Colonic mucosa (tissue), 4 donors: ENCODE data around the gene PLOD1. TPM values are rescaled to one million over a fixed set of nuclear protein-coding genes. Genes with fewer than 3 reads are reported as not detected.
"Not testable (repeated sequence)": the region's sequence is repeated elsewhere in the genome, so short reads cannot be mapped to it uniquely, and the experiment has no call there.

Experiments
- DNase-seq: peaks from one replicate; pipeline ENCODE4 v3.0.0-alpha.2; 2020
- H3K27ac ChIP-seq: fragments of 200-600 bp; one replicate; pipeline ENCODE4 v1.8.0; 2021
- H3K27me3 ChIP-seq: fragments of 200-600 bp; one replicate; pipeline ENCODE4 v1.8.0; 2021
- H3K36me3 ChIP-seq: fragments of 200-600 bp; one replicate; pipeline ENCODE4 v1.8.0; 2021
- H3K4me1 ChIP-seq: fragments of 200-600 bp; one replicate; pipeline ENCODE4 v1.8.0; 2021; ENCODE audit warnings: mild to moderate bottlenecking
- H3K4me3 ChIP-seq: fragments of 200-600 bp; one replicate; pipeline ENCODE4 v1.8.0; 2021
- H3K9ac ChIP-seq, 2 donors: one replicate each; pipeline ENCODE4 v1.7.0; 2013; ENCODE audit warnings: control low read depth in 2 of 2, low read depth in 2 of 2, low read length in 2 of 2
- H3K9me3 ChIP-seq: fragments of 200-600 bp; one replicate; pipeline ENCODE4 v1.8.0; 2021
- intact Hi-C: fragments of 100-400 bp; cut with DNase I; formaldehyde crosslinking; loops from one replicate; pipeline ENCODE4 v1.14.1; 2022
- total RNA-seq, 2 donors: library from RNA; stranded (reverse); fragmentation: NEBNext Ultra II Directional in 1 of 2; extraction: Animal tissue kit (Norgen Biotek cat#: 25700) in 1 of 2; gene quantifications; one replicate each; pipeline ENCODE4 v1.2.1, GENCODE V29; 2021
- TF ChIP-seq, protein P1 (sequence below): fragments of 200-600 bp; IDR thresholded peaks from one replicate; pipeline ENCODE4 v1.8.0; 2022; ENCODE audit warnings: antibody characterized with exemption, mild to moderate bottlenecking
- donor health status: healthy.
- donor health status: DM: no; HTN: no; CAD: no.
- donor health status: DM: no; HTN: no; CAD: no.

The PLOD1 gene
- total RNA-seq, 2 donors from 2014 or later: 72.5 to 83.9 TPM

GRCh38 chr1:11898831-11899467 lies 35.6 kb upstream of the PLOD1 start:
- DNase-seq: no peak

DNA sequence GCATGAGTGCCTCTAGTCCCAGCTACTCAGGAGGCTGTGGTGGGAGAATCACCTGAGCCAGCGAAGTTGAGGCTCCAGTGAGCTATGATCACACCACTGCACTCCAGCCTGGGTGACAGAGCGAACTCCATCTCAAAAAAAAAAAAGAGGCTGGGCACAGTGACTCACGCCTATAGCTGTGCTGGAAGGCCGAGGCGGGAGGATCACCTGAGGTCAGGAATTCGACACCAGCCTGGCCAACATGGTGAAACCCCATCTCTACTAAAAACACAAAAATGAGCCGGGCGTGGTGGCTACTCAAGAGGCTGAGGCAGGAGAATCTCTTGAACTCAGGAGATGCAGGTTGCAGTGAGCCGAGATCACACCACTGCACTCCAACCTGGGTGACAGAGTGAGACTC lies 33.1 kb upstream of the PLOD1 start:
- H3K27ac ChIP-seq, H3K9ac ChIP-seq, H3K9me3 ChIP-seq, H3K36me3 ChIP-seq, H3K4me1 ChIP-seq, DNase-seq, intact Hi-C loops, H3K4me3 ChIP-seq: not testable (repeated sequence)
- peaks cover 17% of the 10 kb centered on the region for H3K27me3 ChIP-seq

More at GRCh38 chr1:11898831-11899467, 35.6 kb upstream of the PLOD1 start:
- Histone ChIP-seq H3K27me3 (peaks cover 17% of the 10 kb centered on the region), H3K4me3 (no peak overlapping the region), H3K9me3 (no peaks in the 10 kb centered on the region), H3K4me1 (no peaks in the 10 kb centered on the region), H3K9ac (no peak overlapping the region), H3K36me3 (no peaks in the 10 kb centered on the region), H3K27ac (no peak overlapping the region)
- intact Hi-C loops: no loop called here
- TF ChIP-seq, protein P1, sequence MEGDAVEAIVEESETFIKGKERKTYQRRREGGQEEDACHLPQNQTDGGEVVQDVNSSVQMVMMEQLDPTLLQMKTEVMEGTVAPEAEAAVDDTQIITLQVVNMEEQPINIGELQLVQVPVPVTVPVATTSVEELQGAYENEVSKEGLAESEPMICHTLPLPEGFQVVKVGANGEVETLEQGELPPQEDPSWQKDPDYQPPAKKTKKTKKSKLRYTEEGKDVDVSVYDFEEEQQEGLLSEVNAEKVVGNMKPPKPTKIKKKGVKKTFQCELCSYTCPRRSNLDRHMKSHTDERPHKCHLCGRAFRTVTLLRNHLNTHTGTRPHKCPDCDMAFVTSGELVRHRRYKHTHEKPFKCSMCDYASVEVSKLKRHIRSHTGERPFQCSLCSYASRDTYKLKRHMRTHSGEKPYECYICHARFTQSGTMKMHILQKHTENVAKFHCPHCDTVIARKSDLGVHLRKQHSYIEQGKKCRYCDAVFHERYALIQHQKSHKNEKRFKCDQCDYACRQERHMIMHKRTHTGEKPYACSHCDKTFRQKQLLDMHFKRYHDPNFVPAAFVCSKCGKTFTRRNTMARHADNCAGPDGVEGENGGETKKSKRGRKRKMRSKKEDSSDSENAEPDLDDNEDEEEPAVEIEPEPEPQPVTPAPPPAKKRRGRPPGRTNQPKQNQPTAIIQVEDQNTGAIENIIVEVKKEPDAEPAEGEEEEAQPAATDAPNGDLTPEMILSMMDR: no peak

- Histone ChIP-seq H3K9ac (no peak overlapping the region), H3K9me3 (no peaks in the 10 kb centered on the region), H3K4me1 (no peaks in the 10 kb centered on the region), H3K27me3 (peaks cover 14% of the 10 kb centered on the region), H3K27ac (no peak overlapping the region), H3K36me3 (no peaks in the 10 kb centered on the region), H3K4me3 (no peak overlapping the region)
- intact Hi-C loops: no loop called here
- DNase-seq: no peak
- TF ChIP-seq, protein P1: no peak
Observed at GRCh38 chr1:11903210-11903609, 31.3 kb upstream of the PLOD1 start.

DNA sequence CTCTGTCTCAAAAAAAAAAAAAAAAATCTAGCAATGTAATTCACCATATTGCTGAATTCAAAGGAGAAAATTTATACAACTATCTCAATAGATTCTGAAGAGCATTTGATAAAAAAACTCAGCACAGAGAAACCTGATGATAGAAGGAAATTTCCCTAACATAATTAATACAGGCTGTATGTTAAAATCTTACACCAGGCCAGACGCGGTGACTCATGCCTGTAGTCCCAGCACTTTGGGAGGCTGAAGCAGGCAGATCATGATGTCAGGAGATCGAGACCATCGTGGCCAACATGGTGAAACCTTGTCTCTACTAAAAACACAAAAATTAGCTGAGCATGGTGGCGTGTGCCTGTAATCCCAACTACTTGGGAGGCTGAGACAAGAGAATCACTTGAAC lies 30.4 kb upstream of the PLOD1 start:
- H3K27ac ChIP-seq, H3K9ac ChIP-seq, H3K4me3 ChIP-seq, H3K27me3 ChIP-seq, H3K4me1 ChIP-seq, H3K9me3 ChIP-seq, DNase-seq, intact Hi-C loops, H3K36me3 ChIP-seq: not testable (repeated sequence)

- H3K4me1 ChIP-seq: no peaks in the 10 kb centered on the region
- no peak overlapping the region for H3K4me3 ChIP-seq
- no peaks in the 10 kb centered on the region for H3K36me3 ChIP-seq
- no peaks in the 10 kb centered on the region for H3K9me3 ChIP-seq
- TF ChIP-seq, protein P1: no peak
- H3K9ac ChIP-seq: no peak overlapping the region
- no peak overlapping the region for H3K27ac ChIP-seq
- intact Hi-C loops: loop anchor here (5.0 kb wide), 1 partner anchor 72 kb away; no protein-coding TSS in a partner anchor
- DNase-seq: no peak
- H3K27me3 ChIP-seq: no peaks in the 10 kb centered on the region
Observed at GRCh38 chr1:11904978-11905377, 29.5 kb upstream of the PLOD1 start.

- Histone ChIP-seq H3K9ac (no peak overlapping the region), H3K9me3 (no peaks in the 10 kb centered on the region), H3K27me3 (no peaks in the 10 kb centered on the region), H3K27ac (no peak overlapping the region), H3K4me1 (no peaks in the 10 kb centered on the region), H3K36me3 (no peaks in the 10 kb centered on the region), H3K4me3 (no peak overlapping the region)
- TF ChIP-seq, protein P1: no peak
- no peak for DNase-seq
- intact Hi-C loops: loop anchor here (5.0 kb wide), 1 partner anchor 70 kb away; no protein-coding TSS in a partner anchor
Observed at GRCh38 chr1:11906870-11907269, 27.6 kb upstream of the PLOD1 start.
